ENCODE data around the gene BACE1-AS.

Gene BACE1-AS

GRCh38 chr11:117332843-117333242, 41.7 kb downstream of the BACE1-AS start:
- Histone ChIP-seq H3K9ac (ENCODE audit: low read length) (no peak overlapping the region), H3K36me3 (ENCODE audit: control insufficient read depth, low read depth, low read length) (no peaks in the 10 kb centered on the region), H3K27ac (ENCODE audit: low read length) (no peak overlapping the region), H3K27me3 (ENCODE audit: control insufficient read depth, insufficient read depth, low read length) (no peaks in the 10 kb centered on the region), H3K4me1 (ENCODE audit: control insufficient read depth, low read depth, low read length) (peaks cover 3% of the 10 kb centered on the region), H3K4me3 (ENCODE audit: low read length) (no peak overlapping the region), H3K9me3 (ENCODE audit: control insufficient read depth, low read depth, low read length) (no peaks in the 10 kb centered on the region)

DNA sequence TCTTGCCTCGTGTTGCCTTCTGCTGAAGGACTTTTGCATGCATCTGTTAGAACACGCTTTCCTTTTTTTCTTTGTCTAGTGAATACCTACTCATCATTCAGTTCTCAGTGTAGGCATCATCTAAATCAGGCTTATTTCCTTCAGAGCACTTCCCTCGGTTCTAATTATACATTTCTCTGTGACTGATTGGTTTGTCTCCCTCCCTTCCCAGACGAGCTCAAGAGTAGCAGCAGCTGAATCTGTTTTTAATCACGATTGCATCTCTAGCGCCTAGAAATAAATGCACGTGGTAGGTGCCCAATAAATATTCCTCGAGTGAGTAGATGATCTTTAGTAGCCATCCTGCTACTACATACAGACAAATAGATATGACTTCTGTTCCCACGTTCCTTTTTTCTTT, 42.8 kb downstream of the BACE1-AS start:
- Histone ChIP-seq H3K9me3 (ENCODE audit: control insufficient read depth, low read depth, low read length) (no peaks in the 10 kb centered on the region), H3K4me3 (ENCODE audit: low read length) (no peak overlapping the region), H3K27ac (ENCODE audit: low read length) (no peak overlapping the region), H3K36me3 (ENCODE audit: control insufficient read depth, low read depth, low read length) (peaks cover 5% of the 10 kb centered on the region), H3K27me3 (ENCODE audit: control insufficient read depth, insufficient read depth, low read length) (no peaks in the 10 kb centered on the region), H3K4me1 (ENCODE audit: control insufficient read depth, low read depth, low read length) (no peaks in the 10 kb centered on the region), H3K9ac (ENCODE audit: low read length) (no peak overlapping the region)

- no peaks in the 10 kb centered on the region for H3K9me3 ChIP-seq (ENCODE audit: control insufficient read depth, low read depth, low read length)
- no peak overlapping the region for H3K27ac ChIP-seq (ENCODE audit: low read length)
- no peak overlapping the region for H3K9ac ChIP-seq (ENCODE audit: low read length)
- no peak overlapping the region for H3K4me3 ChIP-seq (ENCODE audit: low read length)
- no peaks in the 10 kb centered on the region for H3K27me3 ChIP-seq (ENCODE audit: control insufficient read depth, insufficient read depth, low read length)
- peaks cover 9% of the 10 kb centered on the region for H3K36me3 ChIP-seq (ENCODE audit: control insufficient read depth, low read depth, low read length)
- H3K4me1 ChIP-seq (ENCODE audit: control insufficient read depth, low read depth, low read length): no peaks in the 10 kb centered on the region
These were observed 43.8 kb downstream of the BACE1-AS start for GRCh38 chr11:117334896-117335295.

- no peaks in the 10 kb centered on the region for H3K27me3 ChIP-seq (ENCODE audit: control insufficient read depth, insufficient read depth, low read length)
- H3K4me1 ChIP-seq (ENCODE audit: control insufficient read depth, low read depth, low read length): no peaks in the 10 kb centered on the region
- no peak overlapping the region for H3K4me3 ChIP-seq (ENCODE audit: low read length)
- no peak overlapping the region for H3K9ac ChIP-seq (ENCODE audit: low read length)
- peaks cover 9% of the 10 kb centered on the region for H3K36me3 ChIP-seq (ENCODE audit: control insufficient read depth, low read depth, low read length)
- H3K27ac ChIP-seq (ENCODE audit: low read length): no peak overlapping the region
- no peaks in the 10 kb centered on the region for H3K9me3 ChIP-seq (ENCODE audit: control insufficient read depth, low read depth, low read length)
These were observed 44.3 kb downstream of the BACE1-AS start for GRCh38 chr11:117335399-117335798.

- peaks cover 9% of the 10 kb centered on the region for H3K36me3 ChIP-seq (ENCODE audit: control insufficient read depth, low read depth, low read length)
- no peak overlapping the region for H3K27ac ChIP-seq (ENCODE audit: low read length)
- no peak overlapping the region for H3K4me3 ChIP-seq (ENCODE audit: low read length)
- no peak overlapping the region for H3K9ac ChIP-seq (ENCODE audit: low read length)
- H3K27me3 ChIP-seq (ENCODE audit: control insufficient read depth, insufficient read depth, low read length): no peaks in the 10 kb centered on the region
- no peaks in the 10 kb centered on the region for H3K4me1 ChIP-seq (ENCODE audit: control insufficient read depth, low read depth, low read length)
- H3K9me3 ChIP-seq (ENCODE audit: control insufficient read depth, low read depth, low read length): no peaks in the 10 kb centered on the region
These were observed 45.9 kb downstream of the BACE1-AS start for GRCh38 chr11:117337076-117337475.

Measured in iPS-18a (cell line).